Neuronal stem cell (in vitro differentiated cells): ENCODE data around the gene TAT.
"Not testable (repeated sequence)": the region's sequence is repeated elsewhere in the genome, so short reads cannot be mapped to it uniquely, and the experiment has no call there.

Experiments used
- DNase-seq: peaks from one replicate; pipeline ENCODE4 v3.0.0-alpha.2; 2013; ENCODE audit warnings: low spot score
- H2AFZ ChIP-seq: one replicate; pipeline ENCODE4 v1.6.1; 2013; ENCODE audit warnings: mild to moderate bottlenecking, low read length, inconsistent platforms
- H2AK5ac ChIP-seq: 2 replicates; pipeline ENCODE4 v1.6.1; 2013; ENCODE audit warnings: low read depth, mild to moderate bottlenecking, inconsistent platforms, low read length, moderate library complexity, mixed read lengths
- H2BK120ac ChIP-seq: 2 replicates; pipeline ENCODE4 v1.6.1; 2013; ENCODE audit warnings: low read depth, mild to moderate bottlenecking, inconsistent platforms, low read length, moderate library complexity, mixed read lengths
- H2BK12ac ChIP-seq: one replicate; pipeline ENCODE4 v1.6.1; 2013; ENCODE audit warnings: low read length, inconsistent platforms
- H2BK15ac ChIP-seq: 2 replicates; pipeline ENCODE4 v1.6.1; 2013; ENCODE audit warnings: mild to moderate bottlenecking, low read length, inconsistent platforms, mixed read lengths
- H2BK5ac ChIP-seq: one replicate; pipeline ENCODE4 v1.6.1; 2013; ENCODE audit warnings: inconsistent platforms, mild to moderate bottlenecking, low read length, moderate library complexity
- H3K14ac ChIP-seq: one replicate; pipeline ENCODE4 v1.6.1; 2013; ENCODE audit warnings: low read length, inconsistent platforms
- H3K18ac ChIP-seq: 2 replicates; pipeline ENCODE4 v1.6.1; 2013; ENCODE audit warnings: low read length, inconsistent platforms
- H3K23ac ChIP-seq: 2 replicates; pipeline ENCODE4 v1.6.1; 2013; ENCODE audit warnings: low read depth, mild to moderate bottlenecking, mixed read lengths, low read length, inconsistent platforms; ENCODE audit not compliant: poor library complexity
- H3K27ac ChIP-seq: replicated peaks from 3 replicates; pipeline ENCODE4 v1.5.1; 2013; ENCODE audit warnings: low read length, inconsistent platforms
- H3K27me3 ChIP-seq, 3 experiments: 2 replicates each; pipeline ENCODE4 v1.6.1; 2013; ENCODE audit warnings: low read length in 3 of 3, mild to moderate bottlenecking in 2 of 3, inconsistent platforms in 1 of 3, low read depth in 1 of 3, mixed read lengths in 1 of 3, moderate library complexity in 1 of 3; ENCODE audit not compliant: control insufficient read depth in 3 of 3, insufficient read depth in 3 of 3
- H3K36me3 ChIP-seq, 2 donors: replicated peaks in 1 of 2; 2 replicates each; pipeline ENCODE4 v1.6.1; 2013; ENCODE audit warnings: low read length in 2 of 2; ENCODE audit not compliant: control insufficient read depth in 2 of 2, insufficient read depth in 2 of 2
- H3K4ac ChIP-seq: 2 replicates; pipeline ENCODE4 v1.6.1; 2013; ENCODE audit warnings: inconsistent platforms, mild to moderate bottlenecking, low read length, moderate library complexity
- H3K4me1 ChIP-seq, 2 donors: 1 replicate in 1 of 2; 2 replicates in 1 of 2; pipeline ENCODE4 v1.6.1; 2013; ENCODE audit warnings: low read length in 2 of 2, low read depth in 1 of 2; ENCODE audit not compliant: control insufficient read depth in 2 of 2, insufficient read depth in 1 of 2
- H3K4me2 ChIP-seq: one replicate; pipeline ENCODE4 v1.6.1; 2013; ENCODE audit warnings: mild to moderate bottlenecking, low read length, inconsistent platforms; ENCODE audit not compliant: insufficient read depth, poor library complexity, severe bottlenecking
- H3K4me3 ChIP-seq, 2 donors: 2 replicates each; pipeline ENCODE4 v1.5.1; 2013; ENCODE audit warnings: low read length in 2 of 2, mild to moderate bottlenecking in 2 of 2, inconsistent platforms in 1 of 2, moderate library complexity in 1 of 2
- H3K79me1 ChIP-seq: one replicate; pipeline ENCODE4 v1.6.1; 2013; ENCODE audit warnings: low read depth, mild to moderate bottlenecking, inconsistent platforms, low read length, moderate library complexity
- H3K9ac ChIP-seq: one replicate; pipeline ENCODE4 v1.6.1; 2013; ENCODE audit warnings: mild to moderate bottlenecking, low read depth, low read length, inconsistent platforms; ENCODE audit not compliant: poor library complexity
- H3K9me3 ChIP-seq, 2 donors: replicated peaks in 1 of 2; 2 replicates each; pipeline versions ENCODE3 to v1.6.1; 2013; ENCODE audit warnings: low read length in 2 of 2, mild to moderate bottlenecking in 2 of 2, inconsistent platforms in 1 of 2, low read depth in 1 of 2, mixed read lengths in 1 of 2, moderate library complexity in 1 of 2; ENCODE audit not compliant: control insufficient read depth in 2 of 2, insufficient read depth in 1 of 2
- H4K8ac ChIP-seq: one replicate; pipeline ENCODE4 v1.6.1; 2013; ENCODE audit warnings: low read depth, mild to moderate bottlenecking, inconsistent platforms, low read length, moderate library complexity
- H4K91ac ChIP-seq: one replicate; pipeline ENCODE4 v1.6.1; 2013; ENCODE audit warnings: low read length, low read depth, mild to moderate bottlenecking, inconsistent platforms; ENCODE audit not compliant: poor library complexity
- WGBS, 2 donors: extraction: QIAGEN DNeasy Blood & Tissue Kit; methylation state at CpG; one replicate each; pipeline ENCODE4 v1.1.7; 2013; ENCODE audit warnings: missing lambda C conversion rate in 2 of 2, mixed read lengths in 1 of 2; ENCODE audit not compliant: insufficient read length in 2 of 2, insufficient replicate concordance in 1 of 2; ENCODE audit errors: extremely low coverage in 2 of 2; 5-methylcytosine and 5-hydroxymethylcytosine counted together

TAT gene

DNA sequence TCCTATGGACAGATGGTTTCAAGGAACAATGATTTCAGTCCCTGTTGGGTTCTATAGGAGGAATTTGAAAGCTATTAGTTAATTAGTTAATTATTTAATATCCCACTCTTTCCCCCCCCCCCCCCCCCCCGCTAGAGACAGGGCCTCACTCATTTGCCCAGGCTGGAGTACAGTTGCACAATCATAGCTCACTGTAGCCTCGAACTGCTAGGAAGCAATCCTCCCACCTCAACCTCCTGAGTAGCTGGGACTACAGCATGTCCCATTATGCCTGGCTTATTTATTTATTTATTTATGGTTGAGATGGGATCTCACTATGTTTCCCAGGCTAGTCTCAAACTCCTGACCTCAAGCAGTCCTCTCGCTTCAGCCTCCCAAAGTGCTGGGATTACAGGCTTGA, 15.0 kb upstream of the TAT start:
- Histone ChIP-seq H2BK12ac (no peak overlapping the region), H3K18ac (no peak overlapping the region), H2BK5ac (no peak overlapping the region), H3K23ac (no peak overlapping the region), H3K4me1 (peaks cover 0 to 2% of the 10 kb centered on the region in 2 donors), H2BK15ac (no peak overlapping the region), H3K9me3 (peaks cover 0 to 2% of the 10 kb centered on the region in 2 donors), H3K27ac (no peak overlapping the region), H4K8ac (no peak overlapping the region), H3K14ac (no peak overlapping the region), H3K4me2 (no peak overlapping the region), H3K4me3 (no peak overlapping the region), H4K91ac (no peak overlapping the region), H3K9ac (no peak overlapping the region), H3K4ac (no peak overlapping the region), H3K79me1 (no peaks in the 10 kb centered on the region), H2AK5ac (no peak overlapping the region), H3K36me3 (no peaks in the 10 kb centered on the region), H3K27me3 (peaks cover 0 to 17% (median 0%) of the 10 kb centered on the region in 3 experiments), H2AFZ (no peak overlapping the region), H2BK120ac (no peak overlapping the region)
- no peak for DNase-seq
- WGBS, 2 donors: no CpG with 5 or more reads among the region's 3 CpGs

DNA sequence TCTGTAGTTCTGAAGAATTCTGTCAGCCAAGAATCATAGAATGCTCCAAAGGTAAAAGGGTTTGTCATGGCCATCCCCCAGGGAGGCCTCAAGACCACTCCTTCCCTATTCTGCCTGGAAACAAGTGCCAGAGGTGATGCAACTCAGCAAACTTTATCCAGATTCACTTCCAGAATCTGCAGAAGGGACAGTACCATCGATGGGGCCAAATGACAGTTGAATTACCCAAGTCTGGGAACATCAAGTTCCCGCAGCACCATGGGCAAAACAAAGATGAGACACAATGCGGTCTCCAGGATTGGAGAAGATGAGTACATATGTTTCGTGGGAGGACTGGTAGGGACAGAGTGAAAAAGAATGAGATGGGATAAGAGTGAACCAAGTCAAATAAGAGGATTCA, 13.7 kb upstream of the TAT start:
- no peak overlapping the region for H3K4me2 ChIP-seq
- H2AFZ ChIP-seq: no peak overlapping the region
- no peak overlapping the region for H3K27ac ChIP-seq
- H2BK120ac ChIP-seq: no peak overlapping the region
- no peak overlapping the region for H3K9ac ChIP-seq
- no peaks in the 10 kb centered on the region for H3K79me1 ChIP-seq
- no peak for DNase-seq
- no peaks in the 10 kb centered on the region for H3K36me3 ChIP-seq
- H2AK5ac ChIP-seq: no peak overlapping the region
- H3K4ac ChIP-seq: no peak overlapping the region
- H4K91ac ChIP-seq: no peak overlapping the region
- H3K4me1 ChIP-seq: peaks cover 0 to 2% of the 10 kb centered on the region in 2 donors
- peaks cover 0 to 2% of the 10 kb centered on the region in 2 donors for H3K9me3 ChIP-seq
- no peak overlapping the region for H3K18ac ChIP-seq
- no peak overlapping the region for H3K4me3 ChIP-seq
- no peak overlapping the region for H4K8ac ChIP-seq
- peaks cover 0 to 23% (median 0%) of the 10 kb centered on the region in 3 experiments for H3K27me3 ChIP-seq
- H2BK15ac ChIP-seq: no peak overlapping the region
- WGBS, 2 donors: no CpG with 5 or more reads among the region's 4 CpGs
- H2BK12ac ChIP-seq: no peak overlapping the region
- no peak overlapping the region for H3K14ac ChIP-seq
- no peak overlapping the region for H3K23ac ChIP-seq
- no peak overlapping the region for H2BK5ac ChIP-seq

DNA sequence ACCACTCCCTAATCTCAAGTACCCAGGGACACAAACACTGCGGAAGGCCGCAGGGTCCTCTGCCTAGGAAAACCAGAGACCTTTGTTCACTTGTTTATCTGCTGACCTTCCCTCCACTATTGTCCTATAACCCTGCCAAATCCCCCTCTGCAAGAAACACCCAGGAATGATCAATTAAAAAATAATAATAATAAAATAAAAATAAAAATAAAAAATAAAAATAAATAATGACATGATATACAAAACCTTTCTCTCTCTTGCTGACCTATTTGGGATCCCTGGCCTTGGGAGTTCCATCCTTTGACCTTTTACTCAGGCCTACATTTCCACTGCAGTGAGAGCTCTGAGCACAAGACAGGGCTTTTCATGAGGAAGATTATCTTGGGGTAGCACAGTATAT, 13.2 kb upstream of the TAT start:
- H3K4me2 ChIP-seq, H3K36me3 ChIP-seq, H3K4me1 ChIP-seq, H3K18ac ChIP-seq, H3K9me3 ChIP-seq, H2BK120ac ChIP-seq, H3K9ac ChIP-seq, H2AFZ ChIP-seq, H4K91ac ChIP-seq, H3K14ac ChIP-seq, DNase-seq, H2BK15ac ChIP-seq, H4K8ac ChIP-seq, H2AK5ac ChIP-seq, H3K27ac ChIP-seq, H3K23ac ChIP-seq, H3K79me1 ChIP-seq, H2BK12ac ChIP-seq, H3K4ac ChIP-seq, H2BK5ac ChIP-seq, H3K4me3 ChIP-seq: not testable (repeated sequence)
- no CpG with 5 or more reads among the region's 2 CpGs for WGBS, 2 donors
- peaks cover 0 to 26% (median 0%) of the 10 kb centered on the region in 3 experiments for H3K27me3 ChIP-seq

DNA sequence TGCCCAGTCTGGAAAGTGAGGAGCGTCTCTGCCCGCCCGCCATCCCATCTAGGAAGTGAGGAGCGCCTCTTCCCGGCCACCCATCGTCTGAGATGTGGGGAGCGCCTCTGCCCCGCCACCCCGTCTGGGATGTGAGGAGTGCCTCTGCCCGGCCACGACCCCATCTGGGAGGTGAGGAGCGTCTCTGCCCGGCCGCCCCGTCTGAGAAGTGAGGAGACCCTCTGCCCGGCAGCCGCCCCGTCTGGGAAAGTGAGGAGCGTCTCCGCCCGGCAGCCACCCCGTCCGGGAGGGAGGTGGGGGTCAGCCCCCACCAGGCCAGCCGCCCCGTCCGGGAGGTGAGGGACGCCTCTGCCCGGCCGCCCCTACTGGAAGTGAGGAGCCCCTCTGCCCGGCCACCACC, 12.4 kb upstream of the TAT start:
- H2BK15ac ChIP-seq, H3K36me3 ChIP-seq, H2BK120ac ChIP-seq, H3K4me2 ChIP-seq, H3K27ac ChIP-seq, H2AFZ ChIP-seq, H3K23ac ChIP-seq, H3K9me3 ChIP-seq, H3K79me1 ChIP-seq, DNase-seq, H3K4ac ChIP-seq, H2AK5ac ChIP-seq, H2BK12ac ChIP-seq, H4K8ac ChIP-seq, H3K18ac ChIP-seq, H4K91ac ChIP-seq, H3K4me1 ChIP-seq, H3K14ac ChIP-seq, H3K4me3 ChIP-seq, H2BK5ac ChIP-seq, H3K9ac ChIP-seq: not testable (repeated sequence)
- peaks cover 0 to 29% (median 0%) of the 10 kb centered on the region in 3 experiments for H3K27me3 ChIP-seq
- WGBS, 2 donors: no CpG with 5 or more reads among the region's 30 CpGs
